WTC11 (cell line): Measurements from ENCODE around the gene CXCL14. TPM values are rescaled to one million over a fixed set of nuclear protein-coding genes. Genes with fewer than 3 reads are reported as not detected.

Experiments used
- ATAC-seq: fragments of 200-7000 bp; cut with Tn5 transposase; 2 replicates; pipeline ENCODE4 v1.10.0; 2021; ENCODE audit warnings: mild to moderate bottlenecking, moderate library complexity
- CTCF ChIA-PET: fragments of 300-600 bp; sonication (Branson Sonifier 250); formaldehyde crosslinking; loops from one replicate; lab custom pipeline; 2021; ENCODE audit warnings: antibody characterized with exemption; lab: Charles Lee
- POLR2A ChIA-PET: fragments of 350-600 bp; sonication (Branson Sonifier 250); formaldehyde crosslinking; loops from one replicate; lab custom pipeline; 2021; ENCODE audit warnings: antibody characterized with exemption; lab: Charles Lee
- DNase-seq: peaks from one replicate; pipeline ENCODE4 v3.0.0; 2021; ENCODE audit warnings: low spot score
- H3K27ac Mint-ChIP-seq: 2 replicates; pipeline ENCODE4 v1.8.0; 2021; ENCODE audit warnings: mixed read lengths
- H3K27me3 Mint-ChIP-seq: 2 replicates; pipeline ENCODE4 v1.8.0; 2021; ENCODE audit warnings: low read depth, mild to moderate bottlenecking, moderate library complexity, mixed read lengths
- H3K36me3 Mint-ChIP-seq: 2 replicates; pipeline ENCODE4 v1.8.0; 2021; ENCODE audit warnings: mixed read lengths
- H3K4me1 Mint-ChIP-seq: 2 replicates; pipeline ENCODE4 v1.8.0; 2022; ENCODE audit warnings: mixed read lengths
- H3K4me3 Mint-ChIP-seq: 2 replicates; pipeline ENCODE4 v1.8.0; 2021; ENCODE audit warnings: mild to moderate bottlenecking, moderate library complexity, mixed read lengths
- H3K9me3 Mint-ChIP-seq: 2 replicates; pipeline ENCODE4 v1.8.0; 2021; ENCODE audit warnings: mixed read lengths
- EMX1 ChIP-seq: fragments of 250-450 bp; sonication (Bioruptor Pico); IDR thresholded peaks from 2 replicates; pipeline ENCODE4 v1.8.0; 2021; ENCODE audit warnings: mild to moderate bottlenecking
- JAZF1 ChIP-seq: fragments of 250-450 bp; sonication (Bioruptor Pico); IDR thresholded peaks from 2 replicates; pipeline ENCODE4 v1.9.0; 2021; ENCODE audit warnings: moderate library complexity, mild to moderate bottlenecking, inconsistent platforms
- MXD4 ChIP-seq: fragments of 250-450 bp; sonication (Bioruptor Pico); IDR thresholded peaks from 2 replicates; pipeline ENCODE4 v1.8.0; 2021; ENCODE audit warnings: mild to moderate bottlenecking, moderate library complexity, borderline replicate concordance
- NFYB ChIP-seq: sonication (generic); formaldehyde crosslinking; conservative IDR thresholded peaks from 2 replicates; pipeline ENCODE4 v1.8.0; 2022; ENCODE audit warnings: low read depth, missing genetic modification reagents
- total RNA-seq: library from RNA; stranded (reverse); gene quantifications from 3 replicates; pipeline ENCODE4 v1.2.3, GENCODE V29; 2021
- TF ChIP-seq, protein P1 (sequence below): fragments of 250-450 bp; sonication (Bioruptor Pico); IDR thresholded peaks from 2 replicates; pipeline ENCODE4 v1.9.0; 2021; ENCODE audit warnings: mild to moderate bottlenecking
- TF ChIP-seq, protein P2 (sequence below): sonication (generic); formaldehyde crosslinking; IDR thresholded peaks from 2 replicates; pipeline ENCODE4 v1.8.0; 2022; ENCODE audit warnings: mild to moderate bottlenecking, missing genetic modification reagents
- TF ChIP-seq, protein P3 (sequence below): sonication (generic); formaldehyde crosslinking; conservative IDR thresholded peaks from 2 replicates; pipeline ENCODE4 v1.8.1; 2023; ENCODE audit warnings: mild to moderate bottlenecking, low read depth, missing genetic modification reagents, moderate library complexity
- TF ChIP-seq, protein P4 (sequence below): fragments of 250-450 bp; sonication (Bioruptor Pico); conservative IDR thresholded peaks from 2 replicates; pipeline ENCODE4 v1.9.0; 2021; ENCODE audit warnings: mild to moderate bottlenecking
- TF ChIP-seq, protein P5 (sequence below): sonication (generic); formaldehyde crosslinking; IDR thresholded peaks from 2 replicates; pipeline ENCODE4 v1.8.1; 2023; ENCODE audit warnings: mild to moderate bottlenecking, moderate library complexity, missing genetic modification reagents
- TF ChIP-seq, protein P6 (sequence below): sonication (generic); formaldehyde crosslinking; IDR thresholded peaks from 2 replicates; pipeline ENCODE4 v1.8.0; 2022; ENCODE audit warnings: mild to moderate bottlenecking, missing genetic modification reagents
- TF ChIP-seq, protein P7 (sequence below): sonication (generic); formaldehyde crosslinking; IDR thresholded peaks from 2 replicates; pipeline ENCODE4 v1.8.0; 2023; ENCODE audit warnings: missing genetic modification reagents
- TF ChIP-seq, protein P8 (sequence below): sonication (generic); formaldehyde crosslinking; IDR thresholded peaks from 2 replicates; pipeline ENCODE4 v1.8.0; 2023; ENCODE audit warnings: mild to moderate bottlenecking, missing genetic modification reagents
- TF ChIP-seq, protein P9 (sequence below): fragments of 200-600 bp; IDR thresholded peaks from 2 replicates; pipeline ENCODE4 v1.8.0; 2022; ENCODE audit warnings: antibody characterized with exemption
- TF ChIP-seq, protein P10 (sequence below): fragments of 250-450 bp; sonication (Bioruptor Pico); IDR thresholded peaks from 2 replicates; pipeline ENCODE4 v1.8.0; 2021; ENCODE audit warnings: mild to moderate bottlenecking
- TF ChIP-seq, protein P11 (sequence below): sonication (generic); formaldehyde crosslinking; IDR thresholded peaks from 2 replicates; pipeline ENCODE4 v1.8.1; 2022; ENCODE audit warnings: mild to moderate bottlenecking, moderate library complexity, missing genetic modification reagents

The CXCL14 gene
- total RNA-seq, 1 experiment from 2014 or later, result 0.87 TPM

DNA sequence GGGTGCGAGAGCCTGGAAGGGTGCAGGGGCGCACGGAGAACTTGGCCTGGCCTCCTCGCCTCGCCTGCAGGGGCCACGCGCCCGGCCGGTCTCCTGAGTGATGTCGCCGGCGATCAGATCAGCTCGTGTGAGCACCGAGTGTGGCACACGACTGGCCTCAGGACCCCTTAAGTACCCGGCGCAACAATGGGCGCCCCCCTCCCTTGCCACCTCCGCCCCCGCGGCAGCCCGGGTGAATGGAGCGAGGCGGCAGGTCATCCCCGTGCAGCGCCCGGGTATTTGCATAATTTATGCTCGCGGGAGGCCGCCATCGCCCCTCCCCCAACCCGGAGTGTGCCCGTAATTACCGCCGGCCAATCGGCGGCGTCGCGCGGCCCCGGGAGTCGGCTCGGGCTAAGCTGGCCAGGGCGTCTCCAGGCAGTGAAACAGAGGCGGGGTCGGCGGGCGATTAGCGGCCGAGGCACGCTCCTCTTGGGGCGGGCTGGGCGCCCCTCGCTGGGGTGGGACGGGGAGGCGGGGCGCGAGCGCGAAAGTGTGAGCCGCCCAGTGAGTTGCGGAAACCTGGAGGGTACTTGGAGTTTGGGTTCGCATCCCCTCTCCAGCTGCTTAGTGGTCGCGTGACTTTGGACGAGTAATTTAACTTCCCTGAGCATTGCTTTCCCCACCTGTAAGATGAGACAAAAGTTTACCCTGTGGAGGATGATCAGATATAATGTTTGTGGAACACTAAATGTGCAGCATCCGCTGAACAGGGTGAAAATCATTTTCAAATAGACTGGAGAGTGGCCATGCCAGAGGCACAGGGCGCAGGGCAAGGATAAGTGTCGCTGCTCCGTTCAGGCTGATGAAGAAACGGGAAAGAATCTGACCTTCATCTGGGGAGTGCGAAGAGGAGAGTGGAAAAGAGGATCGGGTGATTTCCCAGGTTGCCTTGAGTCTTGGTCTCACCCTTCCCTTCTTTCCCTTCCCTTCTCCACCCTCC is 42.7 kb downstream of the CXCL14 start, which contains the start of gene NEUROG1 (continued):
- TF ChIP-seq, protein P1, sequence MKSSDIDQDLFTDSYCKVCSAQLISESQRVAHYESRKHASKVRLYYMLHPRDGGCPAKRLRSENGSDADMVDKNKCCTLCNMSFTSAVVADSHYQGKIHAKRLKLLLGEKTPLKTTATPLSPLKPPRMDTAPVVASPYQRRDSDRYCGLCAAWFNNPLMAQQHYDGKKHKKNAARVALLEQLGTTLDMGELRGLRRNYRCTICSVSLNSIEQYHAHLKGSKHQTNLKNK (CRISPR knock-in tag), result no peak
- TF ChIP-seq EMX1, result no peak
- no peak for TF ChIP-seq JAZF1 (CRISPR knock-in tag)
- TF ChIP-seq, protein P2, sequence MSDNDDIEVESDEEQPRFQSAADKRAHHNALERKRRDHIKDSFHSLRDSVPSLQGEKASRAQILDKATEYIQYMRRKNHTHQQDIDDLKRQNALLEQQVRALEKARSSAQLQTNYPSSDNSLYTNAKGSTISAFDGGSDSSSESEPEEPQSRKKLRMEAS, result peak; percentile 87
- TF ChIP-seq, protein P3, sequence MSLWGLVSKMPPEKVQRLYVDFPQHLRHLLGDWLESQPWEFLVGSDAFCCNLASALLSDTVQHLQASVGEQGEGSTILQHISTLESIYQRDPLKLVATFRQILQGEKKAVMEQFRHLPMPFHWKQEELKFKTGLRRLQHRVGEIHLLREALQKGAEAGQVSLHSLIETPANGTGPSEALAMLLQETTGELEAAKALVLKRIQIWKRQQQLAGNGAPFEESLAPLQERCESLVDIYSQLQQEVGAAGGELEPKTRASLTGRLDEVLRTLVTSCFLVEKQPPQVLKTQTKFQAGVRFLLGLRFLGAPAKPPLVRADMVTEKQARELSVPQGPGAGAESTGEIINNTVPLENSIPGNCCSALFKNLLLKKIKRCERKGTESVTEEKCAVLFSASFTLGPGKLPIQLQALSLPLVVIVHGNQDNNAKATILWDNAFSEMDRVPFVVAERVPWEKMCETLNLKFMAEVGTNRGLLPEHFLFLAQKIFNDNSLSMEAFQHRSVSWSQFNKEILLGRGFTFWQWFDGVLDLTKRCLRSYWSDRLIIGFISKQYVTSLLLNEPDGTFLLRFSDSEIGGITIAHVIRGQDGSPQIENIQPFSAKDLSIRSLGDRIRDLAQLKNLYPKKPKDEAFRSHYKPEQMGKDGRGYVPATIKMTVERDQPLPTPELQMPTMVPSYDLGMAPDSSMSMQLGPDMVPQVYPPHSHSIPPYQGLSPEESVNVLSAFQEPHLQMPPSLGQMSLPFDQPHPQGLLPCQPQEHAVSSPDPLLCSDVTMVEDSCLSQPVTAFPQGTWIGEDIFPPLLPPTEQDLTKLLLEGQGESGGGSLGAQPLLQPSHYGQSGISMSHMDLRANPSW, result no peak

DNA sequence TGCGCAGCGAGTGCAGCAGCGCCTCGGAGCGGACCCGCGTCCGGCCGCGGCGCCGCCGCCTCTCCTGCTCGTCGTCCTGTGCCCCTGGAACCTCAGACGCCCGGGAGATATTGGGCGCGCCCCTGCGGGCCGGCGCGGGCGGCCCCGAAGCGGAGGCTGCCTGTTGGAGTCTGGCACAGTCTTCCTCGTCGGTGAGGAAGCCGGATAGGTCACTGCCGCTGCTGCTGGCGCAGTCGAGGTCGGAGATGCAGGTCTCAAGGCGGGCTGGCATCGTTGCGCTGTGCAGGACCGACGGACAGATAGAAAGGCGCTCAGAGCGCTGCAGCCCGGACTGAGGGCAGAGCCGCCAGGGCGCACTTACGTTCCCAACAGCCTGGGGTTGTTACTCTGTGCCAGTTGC is 43.4 kb downstream of the CXCL14 start:
- H3K36me3 Mint-ChIP-seq, result no peaks in the 10 kb centered on the region
- DNase-seq (no peak), ATAC-seq (peak; percentile 30)
- H3K9me3 Mint-ChIP-seq, result 0 out of 2 replicates have a peak, but pooled peaks cover 4% of the 10 kb centered on the region
- H3K27ac Mint-ChIP-seq, result no peak overlapping the region
- peaks cover 15% of the 10 kb centered on the region for H3K4me1 Mint-ChIP-seq
- H3K4me3 Mint-ChIP-seq, result peak overlapping the region; percentile 64
- H3K27me3 Mint-ChIP-seq, result peaks cover 100% of the 10 kb centered on the region
- CTCF ChIA-PET, result interaction anchor here (1.0 to 5.8 kb wide), 9 partner anchors 17 to 74 kb away, joined by 3 to 48 read pairs (median 5); no protein-coding TSS in a partner anchor
- POLR2A ChIA-PET, result interaction anchor here (0.9 kb wide), 1 partner anchor 51 kb away, joined by 3 read pairs; no protein-coding TSS in a partner anchor
- TF ChIP-seq MXD4 (no peak), NFYB (CRISPR knock-in tag) (no peak)
- TF ChIP-seq, protein P4, sequence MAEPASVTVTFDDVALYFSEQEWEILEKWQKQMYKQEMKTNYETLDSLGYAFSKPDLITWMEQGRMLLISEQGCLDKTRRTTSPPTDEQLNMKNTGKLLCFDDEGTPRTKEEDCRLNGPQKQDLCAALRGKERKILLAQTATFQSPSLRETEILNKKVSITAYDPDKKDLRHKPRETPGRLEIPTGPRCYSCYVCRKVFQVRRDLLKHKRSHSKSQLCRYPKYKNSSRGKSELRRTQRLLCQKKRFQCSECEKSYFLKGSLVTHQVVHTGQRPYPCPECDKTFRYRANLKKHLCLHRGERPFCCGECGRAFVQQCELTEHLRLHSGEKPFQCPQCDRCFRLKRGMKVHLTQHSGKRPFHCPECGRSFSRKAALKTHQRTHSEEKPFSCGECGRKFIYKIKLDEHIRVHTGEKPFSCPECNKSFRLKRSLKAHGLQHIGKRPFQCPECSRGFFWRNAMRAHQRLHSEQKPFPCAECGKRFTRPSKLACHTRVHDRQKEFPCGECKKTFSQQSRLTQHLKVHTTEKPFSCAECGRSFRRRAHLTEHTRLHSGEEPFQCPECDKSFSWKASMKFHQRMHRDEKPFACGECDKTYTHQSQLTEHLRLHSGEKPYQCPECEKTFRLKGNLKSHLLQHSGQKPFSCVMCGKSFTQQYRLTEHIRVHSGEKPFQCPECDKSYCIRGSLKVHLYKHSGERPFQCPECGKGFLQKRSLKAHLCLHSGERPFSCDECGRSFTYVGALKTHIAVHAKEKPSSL (CRISPR knock-in tag), result no peak
- TF ChIP-seq, protein P5, sequence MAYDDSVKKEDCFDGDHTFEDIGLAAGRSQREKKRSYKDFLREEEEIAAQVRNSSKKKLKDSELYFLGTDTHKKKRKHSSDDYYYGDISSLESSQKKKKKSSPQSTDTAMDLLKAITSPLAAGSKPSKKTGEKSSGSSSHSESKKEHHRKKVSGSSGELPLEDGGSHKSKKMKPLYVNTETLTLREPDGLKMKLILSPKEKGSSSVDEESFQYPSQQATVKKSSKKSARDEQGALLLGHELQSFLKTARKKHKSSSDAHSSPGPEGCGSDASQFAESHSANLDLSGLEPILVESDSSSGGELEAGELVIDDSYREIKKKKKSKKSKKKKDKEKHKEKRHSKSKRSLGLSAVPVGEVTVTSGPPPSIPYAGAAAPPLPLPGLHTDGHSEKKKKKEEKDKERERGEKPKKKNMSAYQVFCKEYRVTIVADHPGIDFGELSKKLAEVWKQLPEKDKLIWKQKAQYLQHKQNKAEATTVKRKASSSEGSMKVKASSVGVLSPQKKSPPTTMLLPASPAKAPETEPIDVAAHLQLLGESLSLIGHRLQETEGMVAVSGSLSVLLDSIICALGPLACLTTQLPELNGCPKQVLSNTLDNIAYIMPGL (CRISPR knock-in tag), result no peak
- TF ChIP-seq, protein P6, sequence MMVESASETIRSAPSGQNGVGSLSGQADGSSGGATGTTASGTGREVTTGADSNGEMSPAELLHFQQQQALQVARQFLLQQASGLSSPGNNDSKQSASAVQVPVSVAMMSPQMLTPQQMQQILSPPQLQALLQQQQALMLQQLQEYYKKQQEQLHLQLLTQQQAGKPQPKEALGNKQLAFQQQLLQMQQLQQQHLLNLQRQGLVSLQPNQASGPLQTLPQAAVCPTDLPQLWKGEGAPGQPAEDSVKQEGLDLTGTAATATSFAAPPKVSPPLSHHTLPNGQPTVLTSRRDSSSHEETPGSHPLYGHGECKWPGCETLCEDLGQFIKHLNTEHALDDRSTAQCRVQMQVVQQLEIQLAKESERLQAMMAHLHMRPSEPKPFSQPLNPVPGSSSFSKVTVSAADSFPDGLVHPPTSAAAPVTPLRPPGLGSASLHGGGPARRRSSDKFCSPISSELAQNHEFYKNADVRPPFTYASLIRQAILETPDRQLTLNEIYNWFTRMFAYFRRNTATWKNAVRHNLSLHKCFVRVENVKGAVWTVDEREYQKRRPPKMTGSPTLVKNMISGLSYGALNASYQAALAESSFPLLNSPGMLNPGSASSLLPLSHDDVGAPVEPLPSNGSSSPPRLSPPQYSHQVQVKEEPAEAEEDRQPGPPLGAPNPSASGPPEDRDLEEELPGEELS (CRISPR knock-in tag), result no peak
- TF ChIP-seq, protein P7, sequence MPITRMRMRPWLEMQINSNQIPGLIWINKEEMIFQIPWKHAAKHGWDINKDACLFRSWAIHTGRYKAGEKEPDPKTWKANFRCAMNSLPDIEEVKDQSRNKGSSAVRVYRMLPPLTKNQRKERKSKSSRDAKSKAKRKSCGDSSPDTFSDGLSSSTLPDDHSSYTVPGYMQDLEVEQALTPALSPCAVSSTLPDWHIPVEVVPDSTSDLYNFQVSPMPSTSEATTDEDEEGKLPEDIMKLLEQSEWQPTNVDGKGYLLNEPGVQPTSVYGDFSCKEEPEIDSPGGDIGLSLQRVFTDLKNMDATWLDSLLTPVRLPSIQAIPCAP (CRISPR knock-in tag), result peak; percentile 40; the same call in 1 of the 2 replicates
- TF ChIP-seq, protein P8, sequence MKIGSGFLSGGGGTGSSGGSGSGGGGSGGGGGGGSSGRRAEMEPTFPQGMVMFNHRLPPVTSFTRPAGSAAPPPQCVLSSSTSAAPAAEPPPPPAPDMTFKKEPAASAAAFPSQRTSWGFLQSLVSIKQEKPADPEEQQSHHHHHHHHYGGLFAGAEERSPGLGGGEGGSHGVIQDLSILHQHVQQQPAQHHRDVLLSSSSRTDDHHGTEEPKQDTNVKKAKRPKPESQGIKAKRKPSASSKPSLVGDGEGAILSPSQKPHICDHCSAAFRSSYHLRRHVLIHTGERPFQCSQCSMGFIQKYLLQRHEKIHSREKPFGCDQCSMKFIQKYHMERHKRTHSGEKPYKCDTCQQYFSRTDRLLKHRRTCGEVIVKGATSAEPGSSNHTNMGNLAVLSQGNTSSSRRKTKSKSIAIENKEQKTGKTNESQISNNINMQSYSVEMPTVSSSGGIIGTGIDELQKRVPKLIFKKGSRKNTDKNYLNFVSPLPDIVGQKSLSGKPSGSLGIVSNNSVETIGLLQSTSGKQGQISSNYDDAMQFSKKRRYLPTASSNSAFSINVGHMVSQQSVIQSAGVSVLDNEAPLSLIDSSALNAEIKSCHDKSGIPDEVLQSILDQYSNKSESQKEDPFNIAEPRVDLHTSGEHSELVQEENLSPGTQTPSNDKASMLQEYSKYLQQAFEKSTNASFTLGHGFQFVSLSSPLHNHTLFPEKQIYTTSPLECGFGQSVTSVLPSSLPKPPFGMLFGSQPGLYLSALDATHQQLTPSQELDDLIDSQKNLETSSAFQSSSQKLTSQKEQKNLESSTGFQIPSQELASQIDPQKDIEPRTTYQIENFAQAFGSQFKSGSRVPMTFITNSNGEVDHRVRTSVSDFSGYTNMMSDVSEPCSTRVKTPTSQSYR (CRISPR knock-in tag), result no peak
- TF ChIP-seq, protein P9, sequence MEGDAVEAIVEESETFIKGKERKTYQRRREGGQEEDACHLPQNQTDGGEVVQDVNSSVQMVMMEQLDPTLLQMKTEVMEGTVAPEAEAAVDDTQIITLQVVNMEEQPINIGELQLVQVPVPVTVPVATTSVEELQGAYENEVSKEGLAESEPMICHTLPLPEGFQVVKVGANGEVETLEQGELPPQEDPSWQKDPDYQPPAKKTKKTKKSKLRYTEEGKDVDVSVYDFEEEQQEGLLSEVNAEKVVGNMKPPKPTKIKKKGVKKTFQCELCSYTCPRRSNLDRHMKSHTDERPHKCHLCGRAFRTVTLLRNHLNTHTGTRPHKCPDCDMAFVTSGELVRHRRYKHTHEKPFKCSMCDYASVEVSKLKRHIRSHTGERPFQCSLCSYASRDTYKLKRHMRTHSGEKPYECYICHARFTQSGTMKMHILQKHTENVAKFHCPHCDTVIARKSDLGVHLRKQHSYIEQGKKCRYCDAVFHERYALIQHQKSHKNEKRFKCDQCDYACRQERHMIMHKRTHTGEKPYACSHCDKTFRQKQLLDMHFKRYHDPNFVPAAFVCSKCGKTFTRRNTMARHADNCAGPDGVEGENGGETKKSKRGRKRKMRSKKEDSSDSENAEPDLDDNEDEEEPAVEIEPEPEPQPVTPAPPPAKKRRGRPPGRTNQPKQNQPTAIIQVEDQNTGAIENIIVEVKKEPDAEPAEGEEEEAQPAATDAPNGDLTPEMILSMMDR, result no peak
- TF ChIP-seq, protein P10, sequence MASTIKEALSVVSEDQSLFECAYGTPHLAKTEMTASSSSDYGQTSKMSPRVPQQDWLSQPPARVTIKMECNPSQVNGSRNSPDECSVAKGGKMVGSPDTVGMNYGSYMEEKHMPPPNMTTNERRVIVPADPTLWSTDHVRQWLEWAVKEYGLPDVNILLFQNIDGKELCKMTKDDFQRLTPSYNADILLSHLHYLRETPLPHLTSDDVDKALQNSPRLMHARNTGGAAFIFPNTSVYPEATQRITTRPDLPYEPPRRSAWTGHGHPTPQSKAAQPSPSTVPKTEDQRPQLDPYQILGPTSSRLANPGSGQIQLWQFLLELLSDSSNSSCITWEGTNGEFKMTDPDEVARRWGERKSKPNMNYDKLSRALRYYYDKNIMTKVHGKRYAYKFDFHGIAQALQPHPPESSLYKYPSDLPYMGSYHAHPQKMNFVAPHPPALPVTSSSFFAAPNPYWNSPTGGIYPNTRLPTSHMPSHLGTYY, result no peak
- TF ChIP-seq, protein P11, sequence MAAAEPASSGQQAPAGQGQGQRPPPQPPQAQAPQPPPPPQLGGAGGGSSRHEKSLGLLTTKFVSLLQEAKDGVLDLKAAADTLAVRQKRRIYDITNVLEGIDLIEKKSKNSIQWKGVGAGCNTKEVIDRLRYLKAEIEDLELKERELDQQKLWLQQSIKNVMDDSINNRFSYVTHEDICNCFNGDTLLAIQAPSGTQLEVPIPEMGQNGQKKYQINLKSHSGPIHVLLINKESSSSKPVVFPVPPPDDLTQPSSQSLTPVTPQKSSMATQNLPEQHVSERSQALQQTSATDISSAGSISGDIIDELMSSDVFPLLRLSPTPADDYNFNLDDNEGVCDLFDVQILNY (CRISPR knock-in tag), result no peak
